Activated CD8-positive, alpha-beta memory T cell treated with anti-CD3 and anti-CD28 coated beads, Interleukin-2, amount 50 U/mL, for 24 hours (primary cell): Measurements from ENCODE around the gene ADARB1.

ENCODE experiments used
- DNase-seq: peaks from one replicate; pipeline ENCODE4 v3.0.0-alpha.2; 2020; ENCODE audit errors: extremely low read depth

Gene ADARB1

DNA sequence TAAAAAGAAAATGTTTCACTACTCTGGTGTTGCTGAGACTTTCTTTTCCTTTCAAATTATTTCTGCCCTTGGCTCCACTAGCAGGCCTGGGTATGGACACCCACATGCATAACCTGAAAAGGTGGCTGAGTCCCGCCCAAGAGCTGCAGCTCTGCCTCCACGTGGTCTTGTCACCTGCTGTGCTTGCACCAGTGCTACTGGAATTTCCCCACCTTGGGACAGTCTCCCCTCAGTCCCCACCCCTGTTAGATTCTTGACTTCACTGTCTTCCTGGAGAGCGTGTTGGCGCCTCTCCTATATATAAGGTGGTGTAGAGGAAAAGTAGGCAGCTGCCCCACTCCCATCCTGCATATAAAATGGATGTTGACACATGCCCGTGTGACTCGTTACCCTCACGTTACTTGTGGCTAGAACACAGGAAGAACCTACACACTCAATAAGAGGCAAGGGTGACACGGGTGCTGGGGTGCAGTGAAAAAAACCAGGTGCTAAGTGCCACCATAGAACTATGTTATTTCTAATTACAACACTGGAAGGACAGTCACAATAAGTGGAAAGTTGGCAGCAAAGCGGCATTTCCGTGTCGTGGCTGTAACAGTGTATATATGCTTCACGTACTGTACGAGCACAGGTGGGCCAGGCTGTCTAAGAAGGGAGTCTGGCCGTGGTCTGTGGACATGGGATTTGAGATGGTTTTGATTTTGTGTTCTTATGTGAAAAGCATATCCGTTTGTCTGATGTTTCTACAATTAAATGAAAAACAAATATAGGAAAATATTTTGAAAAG, 152.4 kb downstream of the ADARB1 start:
- no peak for DNase-seq

- DNase-seq: no peak
These were observed 153.4 kb downstream of the ADARB1 start for GRCh38 chr21:45227735-45228134.

- DNase-seq: peak; percentile 73
These were observed 153.8 kb downstream of the ADARB1 start for GRCh38 chr21:45228171-45228641.

DNA sequence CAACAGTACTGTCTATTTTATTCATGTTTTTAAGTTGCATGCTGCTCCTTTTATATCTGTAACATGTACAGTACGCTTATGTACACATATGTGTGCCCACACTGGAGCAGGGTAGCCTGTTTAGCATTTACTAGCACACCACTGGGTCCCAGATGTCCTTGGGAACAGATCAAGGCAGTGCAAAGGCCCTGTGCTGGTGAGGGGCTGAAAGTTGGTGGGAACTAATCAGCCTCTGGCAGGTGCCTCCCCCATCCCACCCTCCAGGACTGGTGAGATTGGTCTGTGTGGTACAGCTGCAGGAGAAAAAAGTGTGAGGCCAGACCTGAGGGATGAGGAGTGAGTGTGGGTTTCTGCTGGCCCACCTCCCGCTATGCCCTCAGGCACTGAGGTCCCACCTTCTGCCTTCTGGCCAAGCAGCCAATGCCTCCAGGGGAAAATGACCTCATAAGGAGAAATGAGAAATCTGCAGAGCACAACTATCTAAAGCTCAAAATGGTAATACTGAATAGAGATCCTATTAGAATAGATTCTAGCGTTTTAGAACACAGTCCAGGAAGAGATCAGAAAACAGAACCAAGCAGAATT, 154.4 kb downstream of the ADARB1 start:
- no peak for DNase-seq

GRCh38 chr21:45231705-45232104, 157.3 kb downstream of the ADARB1 start:
- DNase-seq: no peak

GRCh38 chr21:45234127-45234526, 159.7 kb downstream of the ADARB1 start:
- DNase-seq: no peak

DNA sequence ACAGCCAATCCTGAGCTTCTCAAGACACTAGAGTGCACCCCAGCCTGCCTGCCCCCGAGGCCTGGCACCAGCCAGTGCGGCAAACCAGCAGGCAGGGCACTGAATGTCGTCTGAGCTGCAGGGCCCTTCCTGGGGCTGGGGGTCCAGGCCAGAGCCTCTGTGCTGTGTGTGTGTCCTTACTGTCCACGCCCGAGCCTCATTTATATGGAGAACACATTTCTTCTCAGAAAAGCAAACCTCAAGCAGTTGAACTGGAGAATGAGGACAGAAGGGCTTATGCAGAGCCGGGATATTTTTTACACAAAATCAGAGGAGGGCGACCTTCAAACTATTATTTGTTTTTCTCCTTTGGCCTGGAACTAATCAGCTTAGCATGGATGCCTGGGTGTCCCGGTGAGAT, 160.6 kb downstream of the ADARB1 start:
- DNase-seq: no peak

GRCh38 chr21:45235488-45235887, 161.1 kb downstream of the ADARB1 start:
- no peak for DNase-seq

DNA sequence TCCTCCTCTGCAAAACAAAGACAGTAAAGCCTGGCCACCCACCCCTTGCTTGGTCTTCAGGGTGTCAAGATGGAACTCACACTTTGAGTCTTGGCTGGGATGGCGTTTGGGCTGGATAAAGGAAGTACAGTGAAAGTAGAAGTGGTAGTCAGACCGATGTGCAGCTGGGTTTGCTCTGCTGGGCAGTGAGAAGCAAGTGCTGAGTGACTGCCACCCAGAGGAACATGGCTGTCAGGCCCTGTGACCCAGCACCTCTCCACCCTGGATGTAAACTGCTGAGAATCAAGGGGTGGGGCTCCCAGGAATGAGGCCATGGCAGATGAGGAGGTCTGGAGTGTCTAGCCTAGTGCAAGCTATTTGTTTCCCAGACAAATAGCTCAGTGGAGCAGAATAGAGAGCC, 162.1 kb downstream of the ADARB1 start:
- DNase-seq: no peak

DNA sequence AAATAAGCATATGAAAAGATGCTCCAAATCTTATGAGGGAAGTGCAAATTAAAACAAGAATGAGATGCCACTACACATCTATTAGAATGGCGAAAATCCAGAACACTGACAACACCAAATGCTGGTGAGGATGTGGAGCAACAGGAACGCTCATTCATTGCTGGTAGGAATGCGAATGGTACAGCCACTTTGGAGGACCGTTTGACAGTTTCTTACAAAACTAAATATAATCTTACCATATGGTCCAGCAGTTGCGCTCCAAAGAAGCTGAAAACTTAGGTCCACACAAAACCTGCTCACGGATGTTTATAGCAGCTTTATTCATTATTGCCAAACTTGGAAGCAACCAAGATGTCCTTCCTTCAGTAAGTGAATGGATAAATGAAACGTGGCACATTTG, 163.0 kb downstream of the ADARB1 start:
- no peak for DNase-seq

- DNase-seq: no peak
These were observed 167.0 kb downstream of the ADARB1 start for GRCh38 chr21:45241357-45241756.

DNA sequence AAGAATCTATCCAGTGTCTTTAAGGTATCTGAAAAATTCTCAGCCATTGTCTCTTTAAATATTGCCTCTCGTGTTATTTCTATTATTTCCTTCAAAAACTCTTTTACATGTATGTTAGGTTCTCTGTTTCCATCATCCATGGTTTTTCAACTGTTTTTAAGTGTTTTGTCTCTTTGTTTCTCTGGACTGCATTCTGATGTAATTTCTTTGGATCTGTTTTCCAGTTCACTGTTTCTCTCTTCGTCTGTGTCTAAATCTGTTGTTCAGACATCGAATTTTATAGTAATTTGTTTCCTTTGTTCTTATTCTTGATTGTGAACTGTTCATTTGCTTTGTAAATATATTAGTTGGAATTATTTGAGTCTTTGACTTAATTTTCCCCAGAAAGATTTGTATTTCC, 169.2 kb downstream of the ADARB1 start:
- DNase-seq: no peak

DNA sequence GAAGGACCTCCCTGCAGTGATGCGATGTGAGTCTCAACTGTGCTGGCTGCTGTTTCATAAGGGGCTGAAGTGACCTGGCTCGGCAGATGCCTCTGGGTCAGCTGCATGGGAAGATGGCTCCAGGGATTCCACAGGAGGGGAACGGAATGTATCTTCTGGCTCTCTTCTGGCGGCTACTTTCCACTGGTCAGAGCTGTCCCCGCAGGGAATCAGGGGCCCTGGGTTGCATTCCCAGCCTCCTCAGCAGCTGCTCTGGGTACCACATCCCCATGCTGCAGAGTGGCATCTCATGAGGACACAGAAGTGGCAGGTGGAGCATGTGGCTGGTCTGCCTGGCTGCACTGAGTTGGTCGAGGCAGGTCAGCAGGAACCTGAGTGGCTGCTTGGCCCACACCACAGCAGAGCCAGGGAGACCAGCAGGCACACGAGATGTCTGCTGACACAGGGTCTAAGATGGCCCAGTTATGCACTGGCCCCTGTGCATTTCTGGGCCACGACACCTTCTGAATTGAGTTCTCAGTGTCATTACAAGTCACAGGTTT, 170.5 kb downstream of the ADARB1 start:
- no peak for DNase-seq

DNA sequence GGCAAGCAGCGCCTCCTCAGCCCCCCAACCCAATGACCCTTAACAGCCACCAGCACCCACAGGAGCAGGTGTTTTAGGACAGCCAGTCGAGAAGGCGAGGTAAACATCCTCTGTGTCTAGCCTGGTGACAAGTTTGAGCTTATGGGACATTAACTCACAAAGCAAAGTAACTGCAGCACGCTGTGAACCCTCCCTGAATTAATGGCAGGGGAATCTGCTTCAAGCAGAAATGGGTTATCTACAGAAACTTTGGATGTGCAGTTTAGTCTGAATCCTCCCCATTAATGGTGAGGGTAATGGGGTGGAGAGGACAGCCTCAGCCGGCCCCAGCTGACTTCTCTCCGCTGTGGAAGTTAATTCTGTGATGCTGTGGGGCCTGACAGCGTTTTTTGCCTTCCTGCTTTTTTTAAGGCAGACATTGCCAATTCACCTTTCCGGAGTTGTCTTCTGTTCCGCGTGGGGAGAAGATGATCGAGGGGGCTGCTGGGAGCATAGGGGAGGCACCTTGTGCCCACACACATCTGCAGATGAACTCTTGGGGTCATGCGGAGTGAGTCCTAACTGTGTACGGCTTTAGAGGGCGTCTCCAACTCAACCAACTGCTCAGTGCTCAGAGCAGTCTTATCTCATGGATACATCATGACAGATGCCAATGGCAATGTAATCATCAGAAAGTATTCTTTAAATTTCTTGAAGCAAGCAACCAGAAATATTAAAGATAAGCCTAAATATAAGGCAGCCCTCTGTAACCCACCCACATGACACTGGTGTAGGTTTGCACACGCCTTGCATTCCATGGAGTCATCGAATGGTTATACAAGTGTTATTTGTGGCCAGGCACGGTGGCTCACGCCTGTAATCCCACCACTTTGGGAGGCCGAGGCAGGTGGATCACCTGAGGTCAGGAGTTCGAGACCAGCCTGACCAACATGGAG, 172.3 kb downstream of the ADARB1 start:
- DNase-seq: no peak

DNA sequence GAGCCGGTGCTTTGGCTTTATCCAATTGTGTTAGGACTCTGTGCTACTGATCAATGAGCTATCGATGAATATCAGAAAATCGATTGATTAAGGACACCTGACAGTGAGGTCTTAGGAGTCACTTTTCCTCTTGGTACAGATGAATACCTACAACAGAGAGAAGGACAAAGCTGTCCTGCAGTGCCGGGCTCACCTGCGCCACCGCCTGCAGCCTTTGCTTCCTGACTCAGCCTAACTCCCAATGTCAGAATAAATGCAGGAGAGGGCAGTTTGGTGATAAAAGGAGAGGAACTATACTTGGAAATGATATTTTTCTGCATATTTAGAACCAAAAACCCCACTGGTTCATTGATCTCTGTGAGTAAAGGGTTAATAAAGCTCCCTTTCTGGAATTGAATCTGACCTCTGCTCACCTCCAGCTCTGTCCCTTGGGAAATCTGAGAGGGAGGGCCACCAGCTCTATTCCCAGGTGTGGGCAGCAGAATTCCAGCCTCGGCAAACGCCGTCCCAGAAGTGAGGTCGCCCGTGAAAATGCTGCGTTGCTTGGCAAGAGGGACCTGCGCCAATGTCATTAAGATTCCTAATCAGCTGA, 174.0 kb downstream of the ADARB1 start:
- no peak for DNase-seq

- no peak for DNase-seq
These were observed 174.6 kb downstream of the ADARB1 start for GRCh38 chr21:45248893-45249381.

- DNase-seq: no peak
These were observed 175.2 kb downstream of the ADARB1 start for GRCh38 chr21:45249626-45250025.

GRCh38 chr21:45250272-45250671, 175.9 kb downstream of the ADARB1 start:
- no peak for DNase-seq

DNA sequence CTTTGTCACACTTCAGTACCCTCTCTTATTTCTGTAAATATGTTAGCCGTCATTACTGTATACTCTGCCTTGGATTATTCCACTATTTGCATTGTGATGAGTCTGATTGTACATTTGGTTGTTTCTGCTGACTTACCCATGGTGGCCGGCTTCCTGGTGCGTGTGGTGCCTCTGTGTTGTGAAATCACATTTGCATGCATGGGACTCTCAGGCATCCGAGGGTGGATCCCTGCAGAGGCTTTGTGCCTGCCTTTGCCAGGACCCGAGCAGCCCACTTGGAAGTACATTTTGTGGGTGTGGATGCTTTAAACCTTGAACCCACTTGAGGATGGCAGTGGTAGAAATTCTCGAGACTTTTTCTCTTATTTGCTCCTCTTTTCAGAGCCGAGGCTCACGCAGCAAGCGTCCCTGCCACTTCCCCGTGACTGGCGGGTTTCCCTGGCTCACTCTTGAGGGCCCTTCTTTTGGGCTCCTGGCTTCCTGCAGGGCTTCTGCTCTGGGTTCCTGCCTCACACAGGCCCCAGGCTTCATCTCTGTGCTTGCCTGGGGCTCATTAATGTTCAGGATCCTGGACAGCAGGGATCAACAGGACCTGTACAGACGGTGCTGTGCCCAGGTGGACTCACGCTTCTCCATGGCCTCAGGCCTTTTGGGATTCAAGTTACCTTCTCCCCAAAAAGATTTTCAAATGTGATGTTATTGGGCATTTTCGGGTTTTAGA, 176.7 kb downstream of the ADARB1 start:
- DNase-seq: no peak

DNA sequence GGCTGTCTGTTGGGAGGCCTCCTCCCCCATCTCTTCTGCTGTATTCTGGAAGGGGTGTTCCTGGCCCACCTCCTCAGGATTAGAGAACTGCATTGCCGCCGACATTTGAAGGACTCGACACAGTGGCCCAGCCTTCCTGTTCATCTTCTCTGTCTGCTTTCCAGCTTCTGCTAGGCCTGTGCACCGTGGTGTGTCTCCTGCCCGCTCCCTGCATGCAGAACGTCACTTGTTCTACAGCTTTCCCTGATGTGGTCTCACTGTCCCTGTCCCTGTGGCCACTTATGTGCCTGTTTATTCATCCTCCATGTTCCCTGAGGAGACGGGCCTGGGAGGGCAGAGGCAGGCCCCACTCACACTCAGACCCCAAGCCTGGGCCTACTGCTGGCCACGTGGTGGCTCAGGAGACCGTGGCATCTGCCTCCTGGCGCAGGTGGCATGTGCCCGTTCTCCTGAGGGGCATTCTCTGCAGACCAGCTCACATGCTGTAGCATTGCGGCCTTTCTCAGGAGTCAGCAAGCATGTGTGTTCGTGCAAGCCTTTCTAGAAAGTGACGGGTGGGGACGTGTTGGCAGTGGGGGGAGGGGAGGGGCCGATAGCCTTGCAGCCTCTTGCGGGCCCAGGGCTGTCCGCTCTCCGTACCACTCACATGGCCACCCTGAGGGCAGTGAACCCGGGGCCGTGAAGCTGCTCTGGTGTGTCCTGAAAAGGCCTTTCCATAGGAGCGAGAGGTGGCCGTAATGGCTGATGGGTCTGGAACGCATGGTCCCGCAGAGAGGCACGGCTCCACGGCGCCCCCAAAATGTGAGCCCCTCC, 177.5 kb downstream of the ADARB1 start:
- DNase-seq: no peak
